GM20000 (cell line): ENCODE data around the gene MS4A2.
"Not testable (repeated sequence)": the region's sequence is repeated elsewhere in the genome, so short reads cannot be mapped to it uniquely, and the experiment has no call there.

Source experiments
- DNase-seq: peaks from one replicate; pipeline ENCODE4 v3.0.0; 2012; ENCODE audit warnings: low spot score
- CTCF ChIP-seq: IDR thresholded peaks from 2 replicates; pipeline ENCODE4 v1.5.1; 2012; ENCODE audit warnings: mild to moderate bottlenecking, control low read depth; ENCODE audit errors: extremely low read depth, missing control alignments

Gene MS4A2

DNA sequence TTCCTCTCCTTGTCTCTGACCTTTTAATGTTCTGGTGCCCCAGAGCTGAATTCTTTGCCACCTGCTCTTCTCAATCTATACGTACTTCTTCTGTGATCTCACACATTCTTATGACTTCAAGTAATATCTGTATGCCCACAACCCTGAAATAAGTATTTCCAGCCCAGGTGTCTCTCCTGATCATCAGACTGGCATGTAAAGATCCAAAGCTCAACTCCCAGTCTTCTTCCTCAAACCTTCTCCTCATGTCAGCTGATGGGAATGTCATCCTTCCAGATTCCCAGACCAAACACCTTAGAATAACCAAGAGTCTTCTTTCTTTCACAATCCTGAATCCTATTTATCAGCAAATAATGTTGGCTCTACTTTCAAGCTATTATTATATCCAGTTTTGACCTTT, 22.7 kb upstream of the MS4A2 start:
- TF ChIP-seq CTCF: no peak
- no peak for DNase-seq

GRCh38 chr11:60069450-60069849, 19.0 kb upstream of the MS4A2 start:
- no peak for TF ChIP-seq CTCF
- DNase-seq: no peak

DNA sequence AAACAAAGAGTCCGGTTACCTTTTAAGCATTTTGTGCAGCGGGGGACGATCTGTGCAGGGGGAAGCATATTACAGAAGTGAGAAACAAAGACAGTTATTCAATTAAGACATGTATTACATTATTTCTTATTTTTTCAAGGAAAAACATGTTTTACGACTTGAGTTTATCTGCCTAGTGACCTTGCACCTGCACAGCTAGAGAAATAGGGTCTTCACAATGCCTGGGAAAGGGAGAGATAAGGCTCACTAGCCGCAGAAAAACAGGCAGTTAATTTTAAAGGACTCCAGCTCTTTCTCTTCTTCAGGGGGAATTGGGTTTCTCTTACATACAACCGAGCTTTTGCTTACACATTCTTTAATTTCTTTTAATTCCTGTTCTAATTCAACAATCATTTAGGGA, 16.8 kb upstream of the MS4A2 start:
- DNase-seq: not testable (repeated sequence)

GRCh38 chr11:60077216-60077817, 11.1 kb upstream of the MS4A2 start:
- no peak for DNase-seq

GRCh38 chr11:60077981-60078380, 10.5 kb upstream of the MS4A2 start:
- DNase-seq: no peak
- no peak for TF ChIP-seq CTCF

More at GRCh38 chr11:60077216-60077817, 11.1 kb upstream of the MS4A2 start:
- no peak for TF ChIP-seq CTCF

- no peak for DNase-seq
- no peak for TF ChIP-seq CTCF
Measured at GRCh38 chr11:60078745-60079144, 9.7 kb upstream of the MS4A2 start.

GRCh38 chr11:60080535-60080934, 7.9 kb upstream of the MS4A2 start:
- no peak for DNase-seq
- no peak for TF ChIP-seq CTCF

DNA sequence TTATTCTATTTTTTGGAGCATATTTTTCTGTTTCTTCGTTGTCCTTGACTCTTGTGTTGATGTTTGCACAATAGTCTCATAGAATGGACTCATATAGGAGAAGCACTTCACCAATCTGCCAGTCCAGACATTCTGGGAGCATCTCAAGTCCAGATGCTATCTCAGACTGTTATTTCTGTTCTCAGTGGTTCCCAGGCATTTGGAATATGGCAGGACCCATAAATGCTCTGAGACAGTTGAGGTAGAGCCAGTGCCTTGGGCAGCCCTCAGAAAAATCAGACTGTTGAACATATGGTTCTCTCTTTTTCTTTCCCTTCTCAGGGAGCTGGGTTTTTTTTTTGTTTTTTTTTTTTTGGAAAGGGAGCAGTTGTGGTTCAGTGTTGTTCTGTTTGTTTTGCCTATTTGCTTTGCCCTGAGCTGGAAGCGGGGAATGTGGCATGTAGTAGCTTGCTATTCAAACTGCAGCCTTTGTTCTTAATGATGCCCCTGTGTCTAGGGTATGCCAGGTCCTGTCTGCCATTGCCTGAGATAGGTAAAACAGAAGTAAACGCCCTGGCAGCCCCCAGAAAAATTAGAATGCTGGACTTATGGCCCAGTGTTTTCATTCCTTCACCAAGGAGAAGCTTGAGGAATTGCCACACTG, 3.7 kb upstream of the MS4A2 start:
- TF ChIP-seq CTCF: no peak
- DNase-seq: no peak
